Panc1 (cell line): ENCODE data around the gene IRF8.

ENCODE experiments used
- POLR2AphosphoS5 ChIP-seq: IDR thresholded peaks from 2 replicates; pipeline ENCODE4 v1.6.1; 2012; ENCODE audit warnings: mild to moderate bottlenecking, low read depth, low read length, moderate library complexity
- SIN3A ChIP-seq: IDR thresholded peaks from 2 replicates; pipeline ENCODE4 v1.6.1; 2012; ENCODE audit warnings: low read depth, mild to moderate bottlenecking, low read length, moderate library complexity, borderline replicate concordance; ENCODE audit not compliant: insufficient read depth
- TCF7L2 ChIP-seq: IDR thresholded peaks from 2 replicates; pipeline ENCODE4 v1.6.1; 2011; ENCODE audit warnings: mild to moderate bottlenecking, low read depth, low read length, inconsistent platforms
- TF ChIP-seq, protein P1 (sequence below): fragments of 450-650 bp; IDR thresholded peaks from 2 replicates; pipeline ENCODE4 v1.5.1; 2017; ENCODE audit warnings: mild to moderate bottlenecking
- TF ChIP-seq, protein P2 (sequence below), 2 experiments: IDR thresholded peaks; 2 replicates each; pipeline ENCODE4 v1.6.1; 2011 to 2012; ENCODE audit warnings: low read depth in 2 of 2, control low read depth in 1 of 2, low read length in 1 of 2, mild to moderate bottlenecking in 1 of 2, moderate library complexity in 1 of 2; ENCODE audit not compliant: insufficient read depth in 1 of 2

DNA sequence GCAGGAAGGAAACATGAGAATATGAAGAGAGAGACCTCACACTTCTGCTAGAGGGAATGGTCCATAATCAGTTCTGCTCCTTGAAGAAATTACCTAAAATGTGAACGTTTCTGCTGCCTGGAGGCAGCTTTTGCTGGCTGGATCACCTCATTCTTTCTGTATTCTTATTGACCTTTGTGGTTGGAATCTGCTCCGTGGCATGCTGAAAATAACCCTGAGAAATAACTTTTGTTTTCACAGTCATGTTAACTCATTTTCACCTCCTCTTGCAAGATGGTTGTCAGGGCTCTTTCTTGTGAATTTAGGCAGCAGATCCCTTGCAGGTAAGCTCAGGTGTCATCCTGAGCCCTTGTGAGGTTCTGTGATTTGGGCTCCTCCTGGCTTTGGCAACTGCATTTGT is 70.2 kb downstream of the IRF8 start:
- TF ChIP-seq, protein P1, sequence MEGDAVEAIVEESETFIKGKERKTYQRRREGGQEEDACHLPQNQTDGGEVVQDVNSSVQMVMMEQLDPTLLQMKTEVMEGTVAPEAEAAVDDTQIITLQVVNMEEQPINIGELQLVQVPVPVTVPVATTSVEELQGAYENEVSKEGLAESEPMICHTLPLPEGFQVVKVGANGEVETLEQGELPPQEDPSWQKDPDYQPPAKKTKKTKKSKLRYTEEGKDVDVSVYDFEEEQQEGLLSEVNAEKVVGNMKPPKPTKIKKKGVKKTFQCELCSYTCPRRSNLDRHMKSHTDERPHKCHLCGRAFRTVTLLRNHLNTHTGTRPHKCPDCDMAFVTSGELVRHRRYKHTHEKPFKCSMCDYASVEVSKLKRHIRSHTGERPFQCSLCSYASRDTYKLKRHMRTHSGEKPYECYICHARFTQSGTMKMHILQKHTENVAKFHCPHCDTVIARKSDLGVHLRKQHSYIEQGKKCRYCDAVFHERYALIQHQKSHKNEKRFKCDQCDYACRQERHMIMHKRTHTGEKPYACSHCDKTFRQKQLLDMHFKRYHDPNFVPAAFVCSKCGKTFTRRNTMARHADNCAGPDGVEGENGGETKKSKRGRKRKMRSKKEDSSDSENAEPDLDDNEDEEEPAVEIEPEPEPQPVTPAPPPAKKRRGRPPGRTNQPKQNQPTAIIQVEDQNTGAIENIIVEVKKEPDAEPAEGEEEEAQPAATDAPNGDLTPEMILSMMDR = no peak
- TF ChIP-seq, protein P2, sequence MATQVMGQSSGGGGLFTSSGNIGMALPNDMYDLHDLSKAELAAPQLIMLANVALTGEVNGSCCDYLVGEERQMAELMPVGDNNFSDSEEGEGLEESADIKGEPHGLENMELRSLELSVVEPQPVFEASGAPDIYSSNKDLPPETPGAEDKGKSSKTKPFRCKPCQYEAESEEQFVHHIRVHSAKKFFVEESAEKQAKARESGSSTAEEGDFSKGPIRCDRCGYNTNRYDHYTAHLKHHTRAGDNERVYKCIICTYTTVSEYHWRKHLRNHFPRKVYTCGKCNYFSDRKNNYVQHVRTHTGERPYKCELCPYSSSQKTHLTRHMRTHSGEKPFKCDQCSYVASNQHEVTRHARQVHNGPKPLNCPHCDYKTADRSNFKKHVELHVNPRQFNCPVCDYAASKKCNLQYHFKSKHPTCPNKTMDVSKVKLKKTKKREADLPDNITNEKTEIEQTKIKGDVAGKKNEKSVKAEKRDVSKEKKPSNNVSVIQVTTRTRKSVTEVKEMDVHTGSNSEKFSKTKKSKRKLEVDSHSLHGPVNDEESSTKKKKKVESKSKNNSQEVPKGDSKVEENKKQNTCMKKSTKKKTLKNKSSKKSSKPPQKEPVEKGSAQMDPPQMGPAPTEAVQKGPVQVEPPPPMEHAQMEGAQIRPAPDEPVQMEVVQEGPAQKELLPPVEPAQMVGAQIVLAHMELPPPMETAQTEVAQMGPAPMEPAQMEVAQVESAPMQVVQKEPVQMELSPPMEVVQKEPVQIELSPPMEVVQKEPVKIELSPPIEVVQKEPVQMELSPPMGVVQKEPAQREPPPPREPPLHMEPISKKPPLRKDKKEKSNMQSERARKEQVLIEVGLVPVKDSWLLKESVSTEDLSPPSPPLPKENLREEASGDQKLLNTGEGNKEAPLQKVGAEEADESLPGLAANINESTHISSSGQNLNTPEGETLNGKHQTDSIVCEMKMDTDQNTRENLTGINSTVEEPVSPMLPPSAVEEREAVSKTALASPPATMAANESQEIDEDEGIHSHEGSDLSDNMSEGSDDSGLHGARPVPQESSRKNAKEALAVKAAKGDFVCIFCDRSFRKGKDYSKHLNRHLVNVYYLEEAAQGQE (IDR thresholded peaks at IDR 0.05; ENCODE audit: insufficient read depth in 1 of 2, low read depth in 2 of 2, low read length in 1 of 2) = no peak
- TF ChIP-seq POLR2AphosphoS5 = no peak
- no peak for TF ChIP-seq SIN3A
- TF ChIP-seq TCF7L2 = no peak
